Natural killer cell (primary cell): Measurements from ENCODE around the gene GATA5. TPM values are rescaled to one million over a fixed set of nuclear protein-coding genes. Genes with fewer than 3 reads are reported as not detected.

Source experiments
- ATAC-seq, 3 donors: fragments of 150-1000 bp in 2 of 3; fragments of 200-7000 bp in 1 of 3; cut with Tn5 transposase; 1 replicate in 1 of 3; 2 replicates in 2 of 3; pipeline ENCODE4 v1.10.0; 2021; ENCODE audit warnings: mild to moderate bottlenecking in 2 of 3, moderate library complexity in 2 of 3
- DNase-seq, 2 donors: peaks; one replicate each; pipeline versions ENCODE4 v3.0.0 to v3.0.0-alpha.2; 2013 to 2021; ENCODE audit warnings: mixed read lengths in 1 of 2
- H3K27ac ChIP-seq: one replicate; pipeline ENCODE4 v1.5.1; 2013; ENCODE audit warnings: mild to moderate bottlenecking, low read length
- H3K27me3 ChIP-seq: one replicate; pipeline ENCODE4 v1.6.1; 2013; ENCODE audit warnings: low read length; ENCODE audit not compliant: control insufficient read depth, insufficient read depth
- H3K36me3 ChIP-seq: one replicate; pipeline ENCODE4 v1.6.1; 2013; ENCODE audit warnings: low read length; ENCODE audit not compliant: control insufficient read depth, insufficient read depth
- H3K4me1 ChIP-seq: one replicate; pipeline ENCODE4 v1.6.1; 2013; ENCODE audit warnings: low read length; ENCODE audit not compliant: control insufficient read depth, insufficient read depth
- H3K4me3 ChIP-seq: one replicate; pipeline ENCODE4 v1.5.1; 2013; ENCODE audit warnings: low read length
- H3K9me3 ChIP-seq: one replicate; pipeline ENCODE4 v1.6.1; 2013; ENCODE audit warnings: low read length; ENCODE audit not compliant: control insufficient read depth, insufficient read depth
- H3K27ac Mint-ChIP-seq, 2 donors: one replicate each; pipeline ENCODE4 v1.8.0; 2022; ENCODE audit warnings: mild to moderate bottlenecking in 2 of 2, mixed read lengths in 2 of 2, moderate library complexity in 1 of 2
- H3K27me3 Mint-ChIP-seq, 2 donors: one replicate each; pipeline ENCODE4 v1.8.0; 2022; ENCODE audit warnings: low read depth in 2 of 2, mixed read lengths in 2 of 2
- H3K36me3 Mint-ChIP-seq: one replicate; pipeline ENCODE4 v1.8.0; 2022; ENCODE audit warnings: mixed read lengths
- H3K4me1 Mint-ChIP-seq, 2 donors: one replicate each; pipeline ENCODE4 v1.8.0; 2022; ENCODE audit warnings: mixed read lengths in 2 of 2
- H3K4me3 Mint-ChIP-seq: one replicate; pipeline ENCODE4 v1.8.0; 2022; ENCODE audit warnings: mild to moderate bottlenecking, moderate library complexity, mixed read lengths
- H3K9me3 Mint-ChIP-seq, 2 donors: one replicate each; pipeline ENCODE4 v1.8.0; 2022; ENCODE audit warnings: mixed read lengths in 2 of 2
- WGBS: methylation state at CpG from one replicate; pipeline ENCODE4 v1.1.7; 2013; ENCODE audit warnings: missing lambda C conversion rate; ENCODE audit not compliant: insufficient coverage; 5-methylcytosine and 5-hydroxymethylcytosine counted together
- intact Hi-C: fragments of 100-400 bp; cut with micrococcal nuclease; formaldehyde crosslinking; loops from one replicate; pipeline ENCODE4 v1.14.2; 2022
- total RNA-seq, 4 donors: library from RNA; stranded (reverse); fragments of 120-200 nt in 1 of 4; gene quantifications; one replicate each; pipeline versions ENCODE4 v1.2.3 to v1.2.4, GENCODE V29; 2013 to 2022
- TF ChIP-seq, protein P1 (sequence below): fragments of 200-600 bp; IDR thresholded peaks from one replicate; pipeline ENCODE4 v1.8.0; 2022; ENCODE audit warnings: antibody characterized with exemption

The GATA5 gene
- total RNA-seq, 3 donors from 2014 or later (not counting 1 experiment from before 2014, with no cell fraction given) = not detected

DNA sequence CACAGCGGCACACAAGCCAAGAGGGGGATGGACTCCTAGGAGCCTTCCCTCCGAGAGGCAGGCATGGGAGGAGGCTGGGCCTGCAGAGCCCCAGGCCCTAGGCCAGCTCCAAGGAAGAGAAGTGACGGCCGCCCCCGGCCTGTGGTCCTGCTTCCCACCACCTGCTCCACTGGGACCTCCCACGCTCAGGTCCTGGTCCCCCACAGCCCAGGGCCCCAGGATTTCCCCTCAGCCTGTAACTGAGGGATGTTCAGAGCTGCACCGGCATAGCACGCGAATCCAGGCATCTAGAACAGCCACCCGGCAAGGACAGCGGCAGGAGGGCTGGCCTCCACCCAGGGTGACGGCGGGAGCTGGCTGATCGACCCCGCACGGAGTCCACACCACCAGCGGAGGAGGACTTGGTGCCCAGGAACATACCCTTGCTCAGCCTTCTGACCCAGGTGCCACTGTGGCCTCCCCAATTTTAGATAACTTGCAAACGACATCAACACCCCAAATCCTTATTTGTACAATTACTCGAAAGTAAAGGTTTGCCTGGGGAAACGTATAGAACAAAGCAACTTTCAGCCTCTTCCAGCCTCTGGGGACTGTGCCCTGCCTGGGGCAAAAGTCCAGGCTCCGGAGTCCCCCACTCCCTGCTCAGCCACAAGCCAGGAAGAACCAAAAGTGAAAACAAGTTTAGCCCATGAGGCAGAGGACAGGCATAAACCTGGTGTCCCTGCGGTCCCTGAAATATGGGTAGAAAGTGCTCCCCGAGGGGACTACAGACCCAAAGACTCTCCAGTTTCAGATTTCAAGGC, 3.5 kb downstream of the GATA5 start:
- H3K9me3 ChIP-seq = no peaks in the 10 kb centered on the region
- H3K36me3 Mint-ChIP-seq = no peaks in the 10 kb centered on the region
- WGBS = 83% methylated on average over 23 of the region's 23 CpGs
- H3K27me3 Mint-ChIP-seq = peaks cover 26 to 33% of the 10 kb centered on the region in 2 donors
- no peak overlapping the region for H3K4me3 ChIP-seq
- intact Hi-C loops = no loop called here
- no peak overlapping the region for H3K27ac Mint-ChIP-seq
- H3K27me3 ChIP-seq = peaks cover 7% of the 10 kb centered on the region
- H3K4me3 Mint-ChIP-seq = no peak overlapping the region
- no peaks in the 10 kb centered on the region for H3K36me3 ChIP-seq
- no peak overlapping the region for H3K27ac ChIP-seq
- TF ChIP-seq, protein P1, sequence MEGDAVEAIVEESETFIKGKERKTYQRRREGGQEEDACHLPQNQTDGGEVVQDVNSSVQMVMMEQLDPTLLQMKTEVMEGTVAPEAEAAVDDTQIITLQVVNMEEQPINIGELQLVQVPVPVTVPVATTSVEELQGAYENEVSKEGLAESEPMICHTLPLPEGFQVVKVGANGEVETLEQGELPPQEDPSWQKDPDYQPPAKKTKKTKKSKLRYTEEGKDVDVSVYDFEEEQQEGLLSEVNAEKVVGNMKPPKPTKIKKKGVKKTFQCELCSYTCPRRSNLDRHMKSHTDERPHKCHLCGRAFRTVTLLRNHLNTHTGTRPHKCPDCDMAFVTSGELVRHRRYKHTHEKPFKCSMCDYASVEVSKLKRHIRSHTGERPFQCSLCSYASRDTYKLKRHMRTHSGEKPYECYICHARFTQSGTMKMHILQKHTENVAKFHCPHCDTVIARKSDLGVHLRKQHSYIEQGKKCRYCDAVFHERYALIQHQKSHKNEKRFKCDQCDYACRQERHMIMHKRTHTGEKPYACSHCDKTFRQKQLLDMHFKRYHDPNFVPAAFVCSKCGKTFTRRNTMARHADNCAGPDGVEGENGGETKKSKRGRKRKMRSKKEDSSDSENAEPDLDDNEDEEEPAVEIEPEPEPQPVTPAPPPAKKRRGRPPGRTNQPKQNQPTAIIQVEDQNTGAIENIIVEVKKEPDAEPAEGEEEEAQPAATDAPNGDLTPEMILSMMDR = no peak
- peaks cover 0 to 7% of the 10 kb centered on the region in 2 donors for H3K4me1 Mint-ChIP-seq
- ATAC-seq = no peak
- H3K4me1 ChIP-seq = peaks cover 2% of the 10 kb centered on the region
- no peak for DNase-seq
- H3K9me3 Mint-ChIP-seq = no peaks in the 10 kb centered on the region

DNA sequence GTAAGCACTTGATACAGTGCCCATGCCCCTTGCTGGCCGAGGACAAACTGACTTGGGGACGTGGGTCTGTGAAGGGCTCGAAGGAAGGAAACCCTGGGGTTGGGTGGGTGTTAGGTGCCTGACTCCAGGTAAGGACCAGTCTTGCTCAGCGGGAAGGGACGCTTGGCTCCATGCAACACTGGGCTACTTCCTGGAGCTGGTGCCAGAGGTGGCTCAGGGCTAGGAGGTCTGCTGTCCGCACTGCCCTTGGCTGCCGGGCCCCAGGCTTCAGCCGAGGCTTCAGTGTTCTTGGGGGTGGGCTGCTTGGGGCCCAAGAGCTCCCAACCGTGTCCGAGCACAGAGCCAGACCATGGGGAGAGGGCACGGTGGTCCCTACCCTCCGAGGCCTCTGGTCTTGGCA, 5.3 kb downstream of the GATA5 start:
- no peaks in the 10 kb centered on the region for H3K36me3 ChIP-seq
- H3K4me1 Mint-ChIP-seq = no peaks in the 10 kb centered on the region
- WGBS = 86% methylated on average over 12 of the region's 12 CpGs
- H3K27me3 ChIP-seq = peaks cover 4% of the 10 kb centered on the region
- peaks cover 20 to 24% of the 10 kb centered on the region in 2 donors for H3K27me3 Mint-ChIP-seq
- H3K27ac Mint-ChIP-seq = no peak overlapping the region
- no peaks in the 10 kb centered on the region for H3K9me3 Mint-ChIP-seq
- no peak overlapping the region for H3K4me3 Mint-ChIP-seq
- TF ChIP-seq, protein P1 = no peak
- no peaks in the 10 kb centered on the region for H3K36me3 Mint-ChIP-seq
- DNase-seq (no peak), ATAC-seq (no peak)
- no peaks in the 10 kb centered on the region for H3K4me1 ChIP-seq
- H3K27ac ChIP-seq = no peak overlapping the region
- intact Hi-C loops = no loop called here
- H3K4me3 ChIP-seq = no peak overlapping the region
- H3K9me3 ChIP-seq = no peaks in the 10 kb centered on the region

DNA sequence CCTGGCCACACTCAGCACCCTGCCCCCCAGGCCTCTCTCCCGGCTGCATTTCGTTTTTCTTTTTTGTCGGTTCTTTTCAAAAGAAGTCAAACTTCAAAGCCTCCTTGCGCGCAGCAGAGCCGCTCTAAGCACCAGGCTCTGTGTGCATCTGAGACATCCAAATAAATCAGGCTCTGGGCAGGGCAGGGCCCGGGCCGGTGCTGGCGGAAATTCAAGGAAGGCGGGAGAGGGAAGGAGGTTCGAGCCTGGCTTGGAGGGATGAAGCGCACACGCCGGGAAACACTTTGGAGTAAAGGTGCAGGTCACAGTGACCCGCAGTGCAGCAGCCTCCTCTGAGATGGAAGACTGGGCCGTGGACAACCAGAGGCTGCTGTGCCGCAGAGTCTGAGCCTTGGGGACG, 5.8 kb downstream of the GATA5 start:
- Mint-ChIP-seq H3K9me3 (no peaks in the 10 kb centered on the region), H3K27me3 (peaks cover 20 to 24% of the 10 kb centered on the region in 2 donors), H3K4me3 (no peak overlapping the region), H3K4me1 (no peaks in the 10 kb centered on the region), H3K36me3 (no peaks in the 10 kb centered on the region), H3K27ac (no peak overlapping the region)
- Histone ChIP-seq H3K36me3 (no peaks in the 10 kb centered on the region), H3K27ac (no peak overlapping the region), H3K9me3 (no peaks in the 10 kb centered on the region), H3K4me3 (no peak overlapping the region), H3K4me1 (no peaks in the 10 kb centered on the region), H3K27me3 (peaks cover 4% of the 10 kb centered on the region)
- TF ChIP-seq, protein P1 = no peak
- no peak for DNase-seq
- 52% methylated on average over 18 of the region's 18 CpGs for WGBS
- intact Hi-C loops = no loop called here
- ATAC-seq = no peak

DNA sequence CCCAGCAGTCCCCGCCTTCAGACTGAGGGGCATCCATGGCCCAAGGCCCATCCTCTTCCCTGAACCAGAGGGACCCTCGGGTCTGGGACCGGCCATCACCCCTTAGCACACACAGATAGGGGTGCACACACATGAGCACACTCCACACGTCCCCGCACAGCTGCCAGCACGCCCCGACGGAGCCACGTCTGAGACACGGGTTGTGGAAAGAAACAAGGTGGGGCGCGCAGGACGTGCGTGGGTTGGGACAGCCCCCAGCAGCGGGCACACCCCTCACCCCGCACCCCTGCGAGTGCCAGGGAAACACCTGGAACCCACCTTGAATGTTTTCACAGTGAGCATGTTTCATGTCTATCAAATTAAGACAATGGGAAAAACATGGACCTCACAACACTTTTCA, 6.4 kb downstream of the GATA5 start:
- Mint-ChIP-seq H3K27me3 (peaks cover 20 to 24% of the 10 kb centered on the region in 2 donors), H3K4me3 (no peak overlapping the region), H3K4me1 (no peaks in the 10 kb centered on the region), H3K9me3 (no peaks in the 10 kb centered on the region), H3K36me3 (no peaks in the 10 kb centered on the region), H3K27ac (no peak overlapping the region)
- intact Hi-C loops = no loop called here
- Histone ChIP-seq H3K4me3 (no peak overlapping the region), H3K27ac (no peak overlapping the region), H3K36me3 (no peaks in the 10 kb centered on the region), H3K4me1 (no peaks in the 10 kb centered on the region), H3K9me3 (no peaks in the 10 kb centered on the region), H3K27me3 (no peaks in the 10 kb centered on the region)
- TF ChIP-seq, protein P1 = no peak
- DNase-seq (no peak), ATAC-seq (no peak)
- WGBS = 74% methylated on average over 17 of the region's 17 CpGs
